PC-3 (cell line): ENCODE data around the gene NAT9. TPM values are rescaled to one million over a fixed set of nuclear protein-coding genes. Genes with fewer than 3 reads are reported as not detected.
A peak's percentile ranks its signal among the peaks of the same experiment; 100 is the strongest.

ENCODE experiments used
- ATAC-seq: fragments of 200-7000 bp; cut with Tn5 transposase; 2 replicates; pipeline ENCODE4 v1.9.1; 2020; ENCODE audit warnings: mild to moderate bottlenecking, moderate library complexity
- BruUV-seq: library from RNA; stranded (reverse); fragments of 400-500 nt; replicated peaks from 2 replicates; lab custom pipeline; 2021; lab: Mats Ljungman, UMichigan
- CTCF ChIA-PET: fragments of 300-600 bp; sonication (Branson Sonifier 250); formaldehyde crosslinking; loops from one replicate; lab custom pipeline; 2022; ENCODE audit warnings: antibody characterized with exemption; lab: Charles Lee
- POLR2A ChIA-PET: fragments of 300-600 bp; sonication (Branson Sonifier 250); formaldehyde crosslinking; loops from one replicate; lab custom pipeline; 2022; ENCODE audit warnings: antibody characterized with exemption; ENCODE audit not compliant: unreplicated experiment; lab: Charles Lee
- DNase-seq: peaks from one replicate; pipeline ENCODE4 v3.0.0-alpha.2; 2015
- H2AFZ ChIP-seq: fragments of 300-600 bp; sonication (generic); 2 replicates; pipeline ENCODE4 v1.6.0; 2016; ENCODE audit warnings: antibody characterized with exemption, low read length
- H3F3A ChIP-seq: fragments of 300-600 bp; sonication (generic); one replicate; pipeline ENCODE4 v1.6.0; 2017; ENCODE audit warnings: antibody characterized with exemption, low read length, control low read depth, mild to moderate bottlenecking; ENCODE audit not compliant: unreplicated experiment
- H3K27ac ChIP-seq: fragments of 300-600 bp; sonication (generic); 2 replicates; pipeline ENCODE4 v1.5.1; 2016; ENCODE audit warnings: mild to moderate bottlenecking, low read length
- H3K27me3 ChIP-seq: fragments of 300-600 bp; sonication (generic); 2 replicates; pipeline ENCODE4 v1.6.1; 2016; ENCODE audit warnings: low read length, mixed read lengths
- H3K36me3 ChIP-seq: fragments of 300-600 bp; sonication (generic); 2 replicates; pipeline ENCODE4 v1.6.1; 2016; ENCODE audit warnings: low read depth, mixed run types, low read length, mixed read lengths
- H3K4me1 ChIP-seq: fragments of 300-600 bp; sonication (generic); 2 replicates; pipeline ENCODE4 v1.5.1; 2016; ENCODE audit warnings: low read length; ENCODE audit not compliant: insufficient read depth
- H3K4me2 ChIP-seq: fragments of 300-600 bp; sonication (generic); 2 replicates; pipeline ENCODE4 v1.6.0; 2016; ENCODE audit warnings: low read length
- H3K4me3 ChIP-seq: fragments of 300-600 bp; sonication (generic); 2 replicates; pipeline ENCODE4 v1.5.1; 2016; ENCODE audit warnings: mild to moderate bottlenecking, low read length, mixed read lengths
- H3K79me2 ChIP-seq: fragments of 300-600 bp; sonication (generic); 2 replicates; pipeline ENCODE4 v1.6.1; 2017; ENCODE audit warnings: low read length, mixed read lengths
- H3K9ac ChIP-seq: fragments of 300-600 bp; sonication (generic); 2 replicates; pipeline ENCODE4 v1.6.0; 2016; ENCODE audit warnings: mild to moderate bottlenecking, low read length
- H3K9me2 ChIP-seq: fragments of 300-600 bp; sonication (generic); replicated peaks from 2 replicates; pipeline ENCODE4 v1.6.1; 2016; ENCODE audit warnings: mixed run types, low read length, mixed read lengths
- H3K9me3 ChIP-seq: fragments of 300-600 bp; sonication (generic); 2 replicates; pipeline ENCODE4 v1.6.1; 2016; ENCODE audit warnings: low read length, mixed read lengths
- H4K20me1 ChIP-seq: fragments of 300-600 bp; sonication (generic); 2 replicates; pipeline ENCODE4 v1.6.1; 2016; ENCODE audit warnings: low read length, mixed read lengths
- EZH2 ChIP-seq: fragments of 300-600 bp; sonication (generic); IDR thresholded peaks from one replicate; pipeline ENCODE4 v1.6.1; 2017; ENCODE audit warnings: antibody characterized with exemption, mild to moderate bottlenecking, low read length; ENCODE audit not compliant: unreplicated experiment
- EZH2phosphoT487 ChIP-seq: fragments of 300-600 bp; sonication (generic); IDR thresholded peaks from 2 replicates; pipeline ENCODE4 v1.6.1; 2018; ENCODE audit warnings: mild to moderate bottlenecking, antibody characterized with exemption, low read length, borderline replicate concordance
- intact Hi-C: fragments of 100-400 bp; cut with micrococcal nuclease; formaldehyde crosslinking; loops from 2 replicates; pipeline ENCODE4 v1.9.0; 2023
- total RNA-seq: library from RNA; depleted of rRNA; stranded (reverse); fragments of >200 nt; gene quantifications from 2 replicates; pipeline ENCODE4 v1.2.3, GENCODE V29; 2014
- TF ChIP-seq, protein P1 (sequence below): fragments of 300-600 bp; sonication (generic); conservative IDR thresholded peaks from 2 replicates; pipeline ENCODE4 v1.5.1; 2017; ENCODE audit warnings: antibody characterized with exemption, low read depth, mild to moderate bottlenecking, low read length

NAT9 gene
- total RNA-seq, 1 experiment from 2014 or later = 55.4 TPM

DNA sequence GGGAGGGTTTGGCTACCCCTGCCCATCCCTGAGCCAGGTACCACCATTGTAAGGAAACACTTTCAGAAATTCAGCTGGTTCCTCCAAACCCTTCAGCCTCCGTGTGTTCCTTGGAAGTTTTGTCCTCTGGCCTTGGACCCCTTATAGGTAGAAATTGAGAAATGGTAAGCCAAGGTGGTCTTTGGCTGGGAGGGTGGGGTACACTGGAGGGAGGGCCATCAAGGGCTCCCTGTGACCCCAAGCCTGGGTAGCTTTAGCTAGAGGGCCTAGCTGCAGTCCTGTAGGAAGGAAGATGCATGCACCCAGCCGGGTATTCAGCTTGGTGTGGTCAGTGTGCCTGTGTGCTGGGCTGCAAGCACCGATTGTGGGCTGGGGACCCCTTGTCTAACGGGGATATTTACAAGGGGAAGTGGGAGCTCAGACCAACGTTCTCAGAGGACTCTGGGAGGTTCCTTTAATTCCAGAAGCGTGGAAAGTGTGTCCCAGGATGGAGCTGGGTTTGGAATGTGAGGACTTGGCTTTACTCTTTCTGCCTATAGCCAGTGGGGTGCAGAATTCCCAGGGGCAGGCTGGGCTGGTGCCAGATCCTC is 6.8 kb downstream of the NAT9 start:
- ATAC-seq = no peak
- ChIA-PET CTCF (interaction anchor here (0.9 to 2.7 kb wide), 3 partner anchors 20 to 112 kb away, joined by 5 to 29 read pairs (median 7); no protein-coding TSS in a partner anchor), POLR2A (no interaction called here)
- H3K36me3 ChIP-seq = peaks cover 35% of the 10 kb centered on the region
- H3K4me2 ChIP-seq = no peak overlapping the region
- peaks cover 8% of the 10 kb centered on the region for H3K79me2 ChIP-seq
- DNase-seq = no peak
- no peaks in the 10 kb centered on the region for H3K9me3 ChIP-seq
- no peak overlapping the region for H3K4me3 ChIP-seq
- no peak for TF ChIP-seq EZH2
- TF ChIP-seq, protein P1, sequence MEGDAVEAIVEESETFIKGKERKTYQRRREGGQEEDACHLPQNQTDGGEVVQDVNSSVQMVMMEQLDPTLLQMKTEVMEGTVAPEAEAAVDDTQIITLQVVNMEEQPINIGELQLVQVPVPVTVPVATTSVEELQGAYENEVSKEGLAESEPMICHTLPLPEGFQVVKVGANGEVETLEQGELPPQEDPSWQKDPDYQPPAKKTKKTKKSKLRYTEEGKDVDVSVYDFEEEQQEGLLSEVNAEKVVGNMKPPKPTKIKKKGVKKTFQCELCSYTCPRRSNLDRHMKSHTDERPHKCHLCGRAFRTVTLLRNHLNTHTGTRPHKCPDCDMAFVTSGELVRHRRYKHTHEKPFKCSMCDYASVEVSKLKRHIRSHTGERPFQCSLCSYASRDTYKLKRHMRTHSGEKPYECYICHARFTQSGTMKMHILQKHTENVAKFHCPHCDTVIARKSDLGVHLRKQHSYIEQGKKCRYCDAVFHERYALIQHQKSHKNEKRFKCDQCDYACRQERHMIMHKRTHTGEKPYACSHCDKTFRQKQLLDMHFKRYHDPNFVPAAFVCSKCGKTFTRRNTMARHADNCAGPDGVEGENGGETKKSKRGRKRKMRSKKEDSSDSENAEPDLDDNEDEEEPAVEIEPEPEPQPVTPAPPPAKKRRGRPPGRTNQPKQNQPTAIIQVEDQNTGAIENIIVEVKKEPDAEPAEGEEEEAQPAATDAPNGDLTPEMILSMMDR = no peak
- no peak for TF ChIP-seq EZH2phosphoT487
- no peak overlapping the region for H3K27ac ChIP-seq
- H3K9me2 ChIP-seq = no peaks in the 10 kb centered on the region
- H3K4me1 ChIP-seq = no peaks in the 10 kb centered on the region
- H4K20me1 ChIP-seq = no peaks in the 10 kb centered on the region
- no peaks in the 10 kb centered on the region for H3K27me3 ChIP-seq
- no peak overlapping the region for H3K9ac ChIP-seq
- H3F3A ChIP-seq = no peaks in the 10 kb centered on the region
- intact Hi-C loops = no loop called here
- H2AFZ ChIP-seq = no peak overlapping the region
- BruUV-seq = no TSS peak

- Histone ChIP-seq H3F3A (no peaks in the 10 kb centered on the region), H3K4me3 (no peak overlapping the region), H3K9ac (no peak overlapping the region), H3K27ac (no peak overlapping the region), H3K4me2 (no peak overlapping the region), H3K4me1 (no peaks in the 10 kb centered on the region), H4K20me1 (no peaks in the 10 kb centered on the region), H3K27me3 (no peaks in the 10 kb centered on the region), H3K79me2 (peaks cover 3% of the 10 kb centered on the region), H2AFZ (no peak overlapping the region), H3K9me3 (no peaks in the 10 kb centered on the region), H3K36me3 (peaks cover 30% of the 10 kb centered on the region), H3K9me2 (no peaks in the 10 kb centered on the region)
- TSS peak; percentile 39 for BruUV-seq
- DNase-seq = no peak
- ATAC-seq = no peak
- no peak for TF ChIP-seq EZH2phosphoT487
- no peak for TF ChIP-seq EZH2
- TF ChIP-seq, protein P1 = no peak
- intact Hi-C loops = no loop called here
- POLR2A ChIA-PET = no interaction called here
- CTCF ChIA-PET = no interaction called here
Observed at GRCh38 chr17:74768763-74769114, 7.4 kb downstream of the NAT9 start.

DNA sequence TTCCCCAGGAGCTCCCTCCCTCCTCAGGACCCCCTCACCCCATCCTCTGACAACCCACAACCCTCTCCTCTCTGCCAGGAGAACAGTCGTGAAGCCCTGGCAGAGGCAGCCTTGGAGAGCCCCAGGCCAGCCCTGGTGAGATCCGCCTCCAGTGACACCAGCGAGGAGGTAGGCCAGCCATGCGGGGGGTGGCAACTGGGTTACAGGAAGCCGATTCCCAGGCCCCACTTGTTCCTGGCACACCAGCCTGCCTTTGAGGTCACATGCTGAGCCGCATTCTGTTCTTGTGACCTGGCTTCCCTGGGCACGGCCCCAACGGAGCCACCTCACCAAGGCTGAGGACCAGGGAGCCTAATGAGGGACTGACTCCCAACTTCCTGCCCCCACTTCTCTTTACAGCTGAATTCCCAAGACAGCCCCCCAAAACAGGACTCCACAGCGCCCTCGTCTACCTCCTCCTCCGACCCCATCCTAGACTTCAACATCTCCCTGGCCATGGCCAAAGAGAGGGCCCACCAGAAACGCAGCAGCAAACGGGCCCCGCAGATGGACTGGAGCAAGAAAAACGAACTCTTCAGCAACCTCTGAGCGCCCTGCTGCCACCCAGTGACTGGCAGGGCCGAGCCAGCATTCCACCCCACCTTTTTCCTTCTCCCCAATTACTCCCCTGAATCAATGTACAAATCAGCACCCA is 7.9 kb downstream of the NAT9 start:
- no peak overlapping the region for H3K4me2 ChIP-seq
- no TSS peak for BruUV-seq
- no peaks in the 10 kb centered on the region for H3K79me2 ChIP-seq
- no peaks in the 10 kb centered on the region for H3F3A ChIP-seq
- TF ChIP-seq EZH2phosphoT487 (no peak), EZH2 (no peak)
- TF ChIP-seq, protein P1 = no peak
- peaks cover 26% of the 10 kb centered on the region for H3K36me3 ChIP-seq
- H3K9me3 ChIP-seq = no peaks in the 10 kb centered on the region
- H2AFZ ChIP-seq = no peak overlapping the region
- intact Hi-C loops = no loop called here
- no peak overlapping the region for H3K4me3 ChIP-seq
- no peaks in the 10 kb centered on the region for H3K27me3 ChIP-seq
- DNase-seq (peak; percentile 51), ATAC-seq (peak; percentile 31)
- H3K9ac ChIP-seq = no peak overlapping the region
- POLR2A ChIA-PET = no interaction called here
- CTCF ChIA-PET = no interaction called here
- H4K20me1 ChIP-seq = no peaks in the 10 kb centered on the region
- H3K27ac ChIP-seq = no peak overlapping the region
- H3K4me1 ChIP-seq = no peaks in the 10 kb centered on the region
- H3K9me2 ChIP-seq = no peaks in the 10 kb centered on the region
